Muscle layer of duodenum (tissue), 2 donors: Measurements from ENCODE around the gene RO60.

Experiments
- H3K27ac ChIP-seq: one replicate; pipeline ENCODE4 v1.7.0; 2013; ENCODE audit warnings: mild to moderate bottlenecking, low read length
- H3K27me3 ChIP-seq: one replicate; pipeline ENCODE4 v1.7.0; 2013; ENCODE audit warnings: low read depth, mild to moderate bottlenecking, control low read depth, low read length
- H3K36me3 ChIP-seq, 2 donors: one replicate each; pipeline ENCODE4 v1.7.0; 2013; ENCODE audit warnings: low read length in 2 of 2, control low read depth in 1 of 2, mild to moderate bottlenecking in 1 of 2; ENCODE audit not compliant: insufficient read depth in 2 of 2, control insufficient read depth in 1 of 2
- H3K4me1 ChIP-seq, 2 donors: one replicate each; pipeline ENCODE4 v1.7.0; 2013; ENCODE audit warnings: low read length in 2 of 2, mild to moderate bottlenecking in 2 of 2, control low read depth in 1 of 2, moderate library complexity in 1 of 2; ENCODE audit not compliant: insufficient read depth in 2 of 2, control insufficient read depth in 1 of 2
- H3K4me3 ChIP-seq, 2 donors: one replicate each; pipeline ENCODE4 v1.7.0; 2013; ENCODE audit warnings: low read length in 2 of 2, low read depth in 1 of 2, mild to moderate bottlenecking in 1 of 2
- H3K9me3 ChIP-seq, 2 donors: one replicate each; pipeline ENCODE4 v1.7.0; 2013; ENCODE audit warnings: low read length in 2 of 2, control low read depth in 1 of 2, mild to moderate bottlenecking in 1 of 2; ENCODE audit not compliant: control insufficient read depth in 1 of 2
- donor health status: healthy.

Gene RO60

DNA sequence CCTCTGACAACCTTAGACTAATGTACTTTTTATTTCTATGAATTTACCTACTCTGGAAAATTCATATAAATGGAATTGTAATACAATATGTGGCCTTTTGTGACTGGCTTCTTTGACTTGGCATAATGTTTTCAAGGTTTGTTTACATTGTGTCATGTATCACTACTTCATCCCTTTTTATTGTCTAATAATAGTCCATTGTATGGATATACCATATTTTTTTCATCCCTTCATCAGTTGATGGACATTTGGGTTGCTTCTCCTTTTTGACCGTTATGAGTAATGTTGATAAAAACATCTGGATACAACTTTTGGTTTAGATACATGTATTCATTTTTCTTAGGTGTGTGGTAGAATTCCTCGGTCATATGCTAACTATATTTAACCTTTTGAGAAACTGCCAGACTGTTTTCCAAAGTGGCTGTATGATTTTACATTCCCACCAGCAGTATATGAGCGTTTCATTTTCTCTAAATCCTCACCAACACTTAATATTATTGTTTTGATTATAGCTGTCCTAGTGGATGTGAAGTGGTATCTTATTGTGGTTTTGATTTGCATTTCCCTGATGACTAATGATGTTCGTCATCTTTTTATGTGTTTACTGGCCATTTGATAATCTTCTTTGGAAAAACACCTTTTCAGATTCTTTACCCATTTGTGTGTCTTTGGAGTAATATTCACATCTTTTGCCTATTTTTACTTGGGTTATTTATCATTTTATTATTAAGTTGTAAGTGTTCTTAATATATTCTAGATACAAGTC lies 3.5 kb downstream of the RO60 start:
- Histone ChIP-seq H3K36me3 (peaks cover 0 to 6% of the 10 kb centered on the region in 2 donors), H3K9me3 (no peaks in the 10 kb centered on the region)

DNA sequence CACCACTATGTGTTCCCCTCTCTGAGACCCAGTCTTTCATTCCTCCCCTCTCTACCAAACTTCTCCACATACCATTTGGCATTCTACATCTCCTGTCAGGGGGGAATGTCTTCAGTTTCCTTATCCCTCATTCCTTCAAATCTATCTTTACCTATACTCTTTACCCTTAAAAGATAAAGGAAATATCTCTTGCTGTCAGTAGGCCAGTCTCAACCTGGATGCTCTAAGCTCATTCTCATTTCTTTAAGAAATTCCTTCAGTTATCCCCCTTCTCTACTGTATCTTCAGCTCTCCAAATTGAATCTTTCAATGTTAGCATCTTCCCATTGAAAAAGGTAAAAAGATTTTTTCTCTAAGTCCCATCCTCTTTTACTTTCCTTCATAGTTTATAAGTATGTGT lies 6.5 kb downstream of the RO60 start:
- no peaks in the 10 kb centered on the region for H3K27me3 ChIP-seq
- peaks cover 4 to 18% of the 10 kb centered on the region in 2 donors for H3K4me1 ChIP-seq
- H3K36me3 ChIP-seq = peaks cover 0 to 3% of the 10 kb centered on the region in 2 donors
- no peaks in the 10 kb centered on the region for H3K9me3 ChIP-seq
- H3K27ac ChIP-seq = no peak overlapping the region
- no peak overlapping the region for H3K4me3 ChIP-seq

More for the DNA sequence above, 3.5 kb downstream of the RO60 start:
- Histone ChIP-seq H3K27me3 (no peaks in the 10 kb centered on the region), H3K4me1 (peaks cover 9 to 19% of the 10 kb centered on the region in 2 donors), H3K27ac (no peak overlapping the region), H3K4me3 (no peak overlapping the region)

DNA sequence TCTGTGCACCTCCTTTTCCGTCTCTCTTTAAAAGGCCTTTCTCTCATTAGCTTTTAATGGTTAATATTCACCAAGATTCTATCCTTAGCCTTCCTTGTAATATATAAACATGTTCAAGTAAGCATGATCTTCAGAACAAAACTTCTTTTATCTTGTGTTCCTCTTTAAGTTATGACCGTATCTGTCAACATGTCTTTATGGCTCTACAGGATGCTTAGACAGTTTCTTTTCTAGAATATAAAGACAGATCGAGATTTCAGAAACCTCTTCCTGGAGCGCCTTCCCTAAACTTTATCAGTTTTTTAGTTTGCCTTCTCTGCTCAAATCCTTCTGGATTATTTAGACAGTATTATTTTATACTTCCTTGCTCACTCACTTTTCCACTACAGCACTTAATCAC lies 7.2 kb downstream of the RO60 start:
- Histone ChIP-seq H3K4me3 (no peak overlapping the region), H3K27me3 (no peaks in the 10 kb centered on the region), H3K36me3 (peaks cover 0 to 3% of the 10 kb centered on the region in 2 donors), H3K9me3 (no peaks in the 10 kb centered on the region), H3K27ac (no peak overlapping the region), H3K4me1 (peaks cover 0 to 12% of the 10 kb centered on the region in 2 donors)

DNA sequence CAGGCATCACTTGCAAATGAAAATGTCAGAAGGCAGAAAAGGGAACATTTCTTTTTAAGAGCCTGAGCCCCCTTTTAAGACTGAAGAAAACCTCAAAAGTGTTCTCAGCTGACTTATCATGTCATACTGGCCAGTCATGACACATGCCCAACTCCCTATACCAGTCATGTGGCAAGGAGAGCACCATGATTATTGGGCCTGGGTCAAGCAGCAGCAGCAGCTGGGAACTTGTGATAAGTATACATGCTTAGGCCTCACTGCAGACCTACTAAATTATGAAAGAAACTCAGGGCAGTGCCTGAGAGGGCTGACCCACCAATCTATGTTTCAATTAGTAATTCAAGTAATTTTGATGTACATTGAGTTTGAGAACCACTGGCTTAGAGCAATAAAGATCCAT lies 8.6 kb downstream of the RO60 start:
- Histone ChIP-seq H3K4me1 (peaks cover 0 to 10% of the 10 kb centered on the region in 2 donors), H3K4me3 (no peak overlapping the region)

DNA sequence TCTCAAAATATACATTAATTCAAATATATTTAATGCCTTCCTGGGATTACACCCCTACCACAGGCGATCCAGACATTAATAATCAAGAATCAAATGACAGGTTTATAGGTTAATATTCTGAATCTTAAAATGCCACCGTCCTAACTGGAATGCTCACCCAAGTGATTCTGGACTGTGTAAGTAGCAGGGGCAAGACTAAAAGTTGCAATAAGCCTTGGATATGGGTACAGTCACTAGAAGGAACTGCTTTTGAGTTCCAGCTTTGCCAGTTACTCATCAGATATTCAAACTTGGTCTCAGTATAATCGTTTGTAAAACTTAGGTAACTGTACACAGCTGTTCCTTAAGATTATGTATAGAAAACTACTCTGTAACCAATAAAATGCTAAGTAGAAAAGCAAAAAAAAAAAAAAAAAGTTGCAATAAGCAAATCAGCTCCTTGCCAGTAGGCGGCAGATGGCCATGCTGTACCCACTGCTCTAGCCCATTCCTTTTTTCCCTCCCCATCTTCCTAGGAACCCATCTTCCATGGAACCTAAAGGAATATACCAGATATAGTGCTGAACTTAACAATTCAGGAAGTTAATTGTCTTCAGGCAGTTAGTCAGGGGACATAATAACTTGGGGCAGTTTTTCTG lies 10.5 kb downstream of the RO60 start:
- Histone ChIP-seq H3K4me3 (no peak overlapping the region), H3K4me1 (peaks cover 0 to 10% of the 10 kb centered on the region in 2 donors), H3K9me3 (no peaks in the 10 kb centered on the region), H3K27me3 (no peaks in the 10 kb centered on the region), H3K27ac (no peak overlapping the region), H3K36me3 (peaks cover 0 to 3% of the 10 kb centered on the region in 2 donors)

More for the DNA sequence above, 8.6 kb downstream of the RO60 start:
- Histone ChIP-seq H3K9me3 (no peaks in the 10 kb centered on the region), H3K27ac (no peak overlapping the region), H3K36me3 (peaks cover 0 to 3% of the 10 kb centered on the region in 2 donors), H3K27me3 (no peaks in the 10 kb centered on the region)

DNA sequence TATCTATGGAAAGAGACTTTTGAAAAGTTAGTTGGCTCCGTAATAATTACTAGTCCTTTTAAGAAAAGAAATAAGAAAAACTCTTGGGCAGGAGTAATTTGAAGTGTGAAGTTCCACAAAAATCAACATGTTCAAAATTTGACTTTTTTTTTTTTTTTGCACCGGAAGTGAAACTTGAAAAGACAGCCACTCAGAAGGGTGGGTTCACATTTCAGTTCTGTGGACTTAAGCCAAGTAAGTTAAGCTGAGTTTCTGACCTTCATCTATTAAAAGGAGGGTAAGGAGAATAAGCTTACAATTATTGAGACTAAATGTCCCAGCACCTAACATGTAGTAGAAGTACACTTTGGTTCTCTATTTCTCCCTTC lies 11.0 kb downstream of the RO60 start:
- H3K9me3 ChIP-seq = no peaks in the 10 kb centered on the region
- H3K4me1 ChIP-seq = peaks cover 0 to 10% of the 10 kb centered on the region in 2 donors
- H3K27ac ChIP-seq = no peak overlapping the region
- no peak overlapping the region for H3K4me3 ChIP-seq
- H3K36me3 ChIP-seq = peaks cover 0 to 3% of the 10 kb centered on the region in 2 donors
- H3K27me3 ChIP-seq = no peaks in the 10 kb centered on the region

DNA sequence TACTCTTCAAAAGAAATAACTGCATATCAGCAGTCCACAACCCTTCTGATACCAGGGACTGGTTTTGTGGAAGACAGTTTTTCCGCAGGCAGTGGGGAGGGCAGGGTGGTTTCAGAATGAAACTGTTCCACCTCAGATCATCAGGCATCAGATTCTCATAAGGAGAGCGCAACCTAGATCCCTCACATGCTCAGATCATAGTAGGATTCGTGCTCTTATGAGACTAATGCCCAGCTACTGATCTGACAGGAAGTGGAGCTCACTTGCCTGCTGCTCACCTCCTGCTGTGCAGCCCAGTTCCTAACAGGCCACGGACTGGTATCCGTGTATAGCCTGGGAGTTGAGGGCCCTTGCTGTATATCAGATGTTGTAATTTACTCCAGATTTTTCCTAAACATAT lies 11.5 kb downstream of the RO60 start:
- Histone ChIP-seq H3K9me3 (no peaks in the 10 kb centered on the region), H3K36me3 (peaks cover 0 to 3% of the 10 kb centered on the region in 2 donors), H3K4me1 (peaks cover 0 to 10% of the 10 kb centered on the region in 2 donors), H3K4me3 (no peak overlapping the region), H3K27ac (no peak overlapping the region), H3K27me3 (no peaks in the 10 kb centered on the region)

DNA sequence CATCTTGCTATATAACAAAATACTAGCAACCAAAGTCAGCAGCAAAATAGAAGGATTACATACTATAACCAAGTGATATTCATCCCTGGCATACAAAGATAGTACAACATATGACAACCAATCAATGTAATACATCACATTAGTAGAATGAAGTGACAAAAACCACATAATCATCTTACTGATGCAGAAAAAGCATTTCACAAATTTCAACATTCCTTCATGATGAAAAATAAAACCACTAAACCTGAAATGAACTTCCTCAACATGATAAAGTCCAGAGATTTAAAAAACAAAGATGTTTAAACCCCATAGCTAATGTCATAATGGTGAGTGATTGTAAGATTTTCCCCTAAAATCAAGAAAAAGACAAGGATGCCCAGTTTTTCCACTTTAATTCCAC lies 18.6 kb downstream of the RO60 start:
- no peak overlapping the region for H3K27ac ChIP-seq
- H3K9me3 ChIP-seq = no peaks in the 10 kb centered on the region
- no peak overlapping the region for H3K4me3 ChIP-seq
- no peaks in the 10 kb centered on the region for H3K4me1 ChIP-seq
- H3K36me3 ChIP-seq = peaks cover 13 to 49% of the 10 kb centered on the region in 2 donors
- no peaks in the 10 kb centered on the region for H3K27me3 ChIP-seq

DNA sequence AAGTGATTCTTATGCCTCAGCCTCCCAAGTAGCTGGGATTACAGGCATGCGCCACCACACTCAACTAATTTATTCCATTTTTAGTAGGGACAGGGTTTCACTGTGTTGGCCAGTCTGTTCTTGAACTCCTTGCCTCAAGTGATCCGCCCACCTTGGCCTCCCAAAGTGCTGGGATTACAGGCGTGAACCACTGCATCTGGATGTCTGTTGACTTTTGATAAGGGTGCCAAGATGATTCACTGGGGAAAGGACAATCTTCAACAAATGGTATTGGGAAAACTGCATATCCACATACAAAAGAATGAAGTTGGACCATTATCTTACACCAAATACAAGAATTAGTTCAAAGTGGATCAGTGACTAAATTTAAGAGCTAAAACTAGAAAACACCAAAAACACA lies 19.8 kb downstream of the RO60 start:
- Histone ChIP-seq H3K36me3 (peaks cover 24 to 59% of the 10 kb centered on the region in 2 donors), H3K4me3 (no peak overlapping the region), H3K9me3 (no peaks in the 10 kb centered on the region), H3K27ac (no peak overlapping the region), H3K27me3 (no peaks in the 10 kb centered on the region), H3K4me1 (no peaks in the 10 kb centered on the region)

DNA sequence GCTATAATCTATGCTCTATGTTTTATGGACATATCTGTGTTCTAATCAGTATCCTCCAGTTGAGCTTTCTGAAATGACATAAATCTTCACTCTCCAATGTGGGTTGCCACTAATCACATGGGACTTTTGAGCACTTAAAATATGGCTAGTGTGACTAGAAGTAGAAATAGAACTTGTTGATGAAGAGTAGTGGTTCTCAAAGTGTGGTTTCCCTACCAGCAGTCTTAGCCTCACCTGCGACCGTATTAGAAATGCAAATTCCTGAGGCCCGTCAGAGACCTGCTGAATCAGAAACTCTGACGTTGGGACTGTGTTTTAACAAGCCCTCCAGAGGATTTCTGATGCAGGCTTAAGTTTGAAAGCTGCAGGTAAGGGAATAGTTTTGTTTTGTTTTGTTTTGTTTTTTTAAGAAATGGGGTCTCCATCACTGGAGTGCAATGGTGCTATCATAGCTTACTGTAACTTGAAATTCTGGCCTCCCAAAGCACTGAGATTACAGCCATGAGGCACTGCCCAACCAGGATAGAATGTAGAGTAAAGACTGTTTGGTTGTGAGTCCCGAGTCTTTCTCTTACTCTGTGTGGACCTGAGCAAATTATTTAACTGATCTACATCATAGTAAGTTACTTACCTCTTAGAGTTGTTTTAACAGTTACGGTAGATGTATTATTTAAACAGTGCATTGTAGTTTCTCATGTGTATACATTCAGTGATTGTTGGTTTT lies 24.1 kb downstream of the RO60 start:
- H3K27me3 ChIP-seq = no peaks in the 10 kb centered on the region
- H3K36me3 ChIP-seq = peaks cover 28 to 63% of the 10 kb centered on the region in 2 donors
- H3K4me3 ChIP-seq = no peak overlapping the region
- H3K9me3 ChIP-seq = no peaks in the 10 kb centered on the region
- no peak overlapping the region for H3K27ac ChIP-seq
- no peaks in the 10 kb centered on the region for H3K4me1 ChIP-seq

DNA sequence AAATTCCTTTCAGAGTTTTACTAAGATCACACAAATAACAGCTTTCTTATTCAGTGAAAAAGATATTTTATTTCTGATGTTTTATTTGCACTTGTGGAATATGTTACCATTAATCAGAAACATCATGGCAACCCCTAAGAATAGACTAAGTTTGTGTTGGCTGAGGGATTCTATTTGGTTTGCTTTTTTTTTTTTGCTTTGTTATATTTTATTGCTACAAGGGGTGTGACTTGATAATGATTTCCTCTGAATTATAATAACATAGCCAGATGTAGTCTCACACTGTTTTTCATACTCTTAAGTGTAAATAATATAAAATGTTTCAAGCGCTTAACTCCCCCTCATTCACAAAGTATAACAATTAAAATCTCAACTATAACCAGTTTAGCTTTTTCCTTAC lies 25.9 kb downstream of the RO60 start:
- Histone ChIP-seq H3K36me3 (peaks cover 28 to 49% of the 10 kb centered on the region in 2 donors), H3K4me1 (no peaks in the 10 kb centered on the region), H3K27ac (no peak overlapping the region), H3K9me3 (no peaks in the 10 kb centered on the region), H3K27me3 (no peaks in the 10 kb centered on the region), H3K4me3 (no peak overlapping the region)
